RWPE2 (cell line): ENCODE measurements around the gene LDLRAD4.

Experiments
- ATAC-seq: fragments of 200-7000 bp; cut with Tn5 transposase; 3 replicates; pipeline ENCODE4 v1.9.1; 2021; ENCODE audit warnings: low read depth
- DNase-seq: peaks from one replicate; pipeline ENCODE4 v3.0.0-alpha.2; 2020; ENCODE audit warnings: low spot score
- H3K27ac ChIP-seq: fragments of 450-650 bp; 2 replicates; pipeline ENCODE4 v1.5.1; 2017; ENCODE audit warnings: mild to moderate bottlenecking; ENCODE audit not compliant: poor library complexity, severe bottlenecking
- H3K27me3 ChIP-seq: fragments of 250-450 bp; sonication (Bioruptor Pico); 2 replicates; pipeline ENCODE4 v1.5.1; 2021; ENCODE audit warnings: mild to moderate bottlenecking, moderate library complexity; ENCODE audit not compliant: insufficient read depth, poor library complexity, severe bottlenecking
- H3K36me3 ChIP-seq: fragments of 250-450 bp; sonication (Bioruptor Pico); 2 replicates; pipeline ENCODE4 v1.5.1; 2020; ENCODE audit warnings: low read depth, mild to moderate bottlenecking, moderate library complexity
- H3K4me1 ChIP-seq: fragments of 250-450 bp; sonication (Bioruptor Pico); 2 replicates; pipeline ENCODE4 v1.5.1; 2021; ENCODE audit warnings: mild to moderate bottlenecking, moderate library complexity; ENCODE audit not compliant: insufficient read depth, poor library complexity, severe bottlenecking
- H3K4me3 ChIP-seq: fragments of 250-450 bp; sonication (Bioruptor Pico); 2 replicates; pipeline ENCODE4 v1.5.1; 2021; ENCODE audit warnings: mild to moderate bottlenecking, moderate library complexity; ENCODE audit not compliant: severe bottlenecking
- H3K9me3 ChIP-seq: fragments of 250-450 bp; sonication (Bioruptor Pico); 2 replicates; pipeline ENCODE4 v1.5.1; 2021; ENCODE audit warnings: mild to moderate bottlenecking, moderate library complexity; ENCODE audit not compliant: severe bottlenecking
- TF ChIP-seq, protein P1 (sequence below): fragments of 450-650 bp; IDR thresholded peaks from one replicate; pipeline ENCODE4 v1.5.1; 2017; ENCODE audit warnings: mild to moderate bottlenecking, moderate library complexity; ENCODE audit not compliant: poor library complexity, severe bottlenecking

Gene LDLRAD4

DNA sequence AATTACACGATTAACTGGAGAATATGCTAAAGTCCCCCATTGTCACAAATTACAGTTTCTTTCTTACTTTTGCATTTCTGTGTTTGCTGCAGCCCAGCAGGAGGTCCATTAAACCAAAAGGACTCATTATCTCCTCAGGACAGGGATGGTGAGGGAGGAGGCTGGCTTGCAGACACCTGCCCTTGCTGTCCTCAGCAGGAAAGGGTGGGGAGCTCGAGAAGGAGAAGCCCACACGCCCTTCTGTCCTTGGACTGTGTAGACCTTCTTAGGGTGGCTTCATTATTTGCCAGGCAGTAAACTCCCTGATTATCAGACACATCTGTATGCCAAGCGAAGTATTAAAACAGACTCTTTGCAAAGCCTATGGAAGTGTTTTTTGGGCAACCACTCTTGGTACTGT lies 196.0 kb downstream of the LDLRAD4 start:
- Histone ChIP-seq H3K4me3 (no peak overlapping the region), H3K36me3 (no peaks in the 10 kb centered on the region), H3K9me3 (no peaks in the 10 kb centered on the region), H3K27ac (no peak overlapping the region), H3K27me3 (no peaks in the 10 kb centered on the region), H3K4me1 (no peaks in the 10 kb centered on the region)
- no peak for ATAC-seq
- no peak for DNase-seq
- TF ChIP-seq, protein P1, sequence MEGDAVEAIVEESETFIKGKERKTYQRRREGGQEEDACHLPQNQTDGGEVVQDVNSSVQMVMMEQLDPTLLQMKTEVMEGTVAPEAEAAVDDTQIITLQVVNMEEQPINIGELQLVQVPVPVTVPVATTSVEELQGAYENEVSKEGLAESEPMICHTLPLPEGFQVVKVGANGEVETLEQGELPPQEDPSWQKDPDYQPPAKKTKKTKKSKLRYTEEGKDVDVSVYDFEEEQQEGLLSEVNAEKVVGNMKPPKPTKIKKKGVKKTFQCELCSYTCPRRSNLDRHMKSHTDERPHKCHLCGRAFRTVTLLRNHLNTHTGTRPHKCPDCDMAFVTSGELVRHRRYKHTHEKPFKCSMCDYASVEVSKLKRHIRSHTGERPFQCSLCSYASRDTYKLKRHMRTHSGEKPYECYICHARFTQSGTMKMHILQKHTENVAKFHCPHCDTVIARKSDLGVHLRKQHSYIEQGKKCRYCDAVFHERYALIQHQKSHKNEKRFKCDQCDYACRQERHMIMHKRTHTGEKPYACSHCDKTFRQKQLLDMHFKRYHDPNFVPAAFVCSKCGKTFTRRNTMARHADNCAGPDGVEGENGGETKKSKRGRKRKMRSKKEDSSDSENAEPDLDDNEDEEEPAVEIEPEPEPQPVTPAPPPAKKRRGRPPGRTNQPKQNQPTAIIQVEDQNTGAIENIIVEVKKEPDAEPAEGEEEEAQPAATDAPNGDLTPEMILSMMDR = no peak

DNA sequence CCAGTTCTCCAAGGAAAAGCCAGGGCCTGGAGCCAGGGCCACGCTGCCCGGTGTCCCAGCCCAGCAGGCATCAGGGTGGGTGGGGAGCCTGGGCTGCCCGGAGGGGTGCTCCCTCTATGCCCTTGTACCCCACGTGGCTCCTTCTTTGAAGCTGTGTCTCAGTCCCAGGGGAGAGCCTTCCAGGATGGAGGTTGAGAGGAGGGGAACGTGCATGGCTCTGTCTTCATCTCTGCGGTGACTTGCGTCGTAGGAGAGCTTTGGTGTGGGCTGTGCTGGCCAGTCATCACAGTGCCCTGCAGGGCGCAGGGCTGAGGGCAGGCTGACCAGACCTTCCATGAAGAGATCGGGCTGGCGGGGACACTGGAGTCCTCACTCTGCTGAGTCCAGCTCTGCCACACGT lies 197.2 kb downstream of the LDLRAD4 start:
- ATAC-seq = no peak
- Histone ChIP-seq H3K9me3 (no peaks in the 10 kb centered on the region), H3K27ac (no peak overlapping the region), H3K4me3 (no peak overlapping the region), H3K27me3 (no peaks in the 10 kb centered on the region), H3K4me1 (no peaks in the 10 kb centered on the region), H3K36me3 (no peaks in the 10 kb centered on the region)
- no peak for DNase-seq
- TF ChIP-seq, protein P1 = no peak

DNA sequence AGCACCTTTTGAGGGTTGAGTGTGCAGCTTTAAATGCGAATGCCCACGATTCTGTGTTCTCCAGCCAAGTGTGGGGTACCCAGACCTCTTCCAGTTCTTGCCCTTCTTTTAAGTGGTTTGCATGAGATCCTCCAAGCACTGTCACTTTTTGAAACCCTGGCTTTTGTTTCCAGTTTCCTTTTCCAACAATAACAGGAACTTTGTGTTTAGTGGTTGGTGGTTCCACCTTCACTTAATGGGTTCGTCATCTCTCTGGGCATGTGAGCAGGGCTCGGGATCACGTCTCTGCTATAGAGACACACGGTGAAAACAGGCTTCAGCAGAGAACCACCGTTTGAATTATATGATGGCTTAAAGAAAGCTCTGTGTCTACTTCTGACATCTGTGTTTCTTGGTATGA lies 197.6 kb downstream of the LDLRAD4 start:
- DNase-seq (no peak), ATAC-seq (no peak)
- no peaks in the 10 kb centered on the region for H3K36me3 ChIP-seq
- TF ChIP-seq, protein P1 = no peak
- H3K4me1 ChIP-seq = no peaks in the 10 kb centered on the region
- no peak overlapping the region for H3K4me3 ChIP-seq
- H3K27ac ChIP-seq = no peak overlapping the region
- no peaks in the 10 kb centered on the region for H3K9me3 ChIP-seq
- no peaks in the 10 kb centered on the region for H3K27me3 ChIP-seq

DNA sequence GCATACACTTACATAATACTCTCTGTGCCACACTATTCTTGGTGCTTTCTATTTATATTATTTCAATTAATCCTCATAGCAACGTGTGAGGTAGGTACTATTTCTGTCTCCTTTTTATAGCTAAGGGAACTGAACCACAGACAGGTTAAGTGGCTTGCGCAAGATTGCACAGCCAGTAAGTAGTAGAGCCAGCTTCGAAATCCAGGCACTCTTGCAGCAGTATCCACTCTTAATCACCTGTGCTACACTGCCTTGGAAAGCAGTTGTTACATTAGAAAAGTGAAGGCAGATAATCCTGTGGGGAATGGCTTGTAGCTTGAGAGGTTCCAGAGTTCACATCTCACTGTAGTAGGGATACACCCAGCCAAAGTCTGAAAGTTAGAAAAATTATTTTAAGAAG lies 198.3 kb downstream of the LDLRAD4 start:
- TF ChIP-seq, protein P1 = no peak
- Histone ChIP-seq H3K4me3 (no peak overlapping the region), H3K9me3 (no peaks in the 10 kb centered on the region), H3K4me1 (no peaks in the 10 kb centered on the region), H3K36me3 (no peaks in the 10 kb centered on the region), H3K27ac (no peak overlapping the region), H3K27me3 (no peaks in the 10 kb centered on the region)
- no peak for DNase-seq
- no peak for ATAC-seq

DNA sequence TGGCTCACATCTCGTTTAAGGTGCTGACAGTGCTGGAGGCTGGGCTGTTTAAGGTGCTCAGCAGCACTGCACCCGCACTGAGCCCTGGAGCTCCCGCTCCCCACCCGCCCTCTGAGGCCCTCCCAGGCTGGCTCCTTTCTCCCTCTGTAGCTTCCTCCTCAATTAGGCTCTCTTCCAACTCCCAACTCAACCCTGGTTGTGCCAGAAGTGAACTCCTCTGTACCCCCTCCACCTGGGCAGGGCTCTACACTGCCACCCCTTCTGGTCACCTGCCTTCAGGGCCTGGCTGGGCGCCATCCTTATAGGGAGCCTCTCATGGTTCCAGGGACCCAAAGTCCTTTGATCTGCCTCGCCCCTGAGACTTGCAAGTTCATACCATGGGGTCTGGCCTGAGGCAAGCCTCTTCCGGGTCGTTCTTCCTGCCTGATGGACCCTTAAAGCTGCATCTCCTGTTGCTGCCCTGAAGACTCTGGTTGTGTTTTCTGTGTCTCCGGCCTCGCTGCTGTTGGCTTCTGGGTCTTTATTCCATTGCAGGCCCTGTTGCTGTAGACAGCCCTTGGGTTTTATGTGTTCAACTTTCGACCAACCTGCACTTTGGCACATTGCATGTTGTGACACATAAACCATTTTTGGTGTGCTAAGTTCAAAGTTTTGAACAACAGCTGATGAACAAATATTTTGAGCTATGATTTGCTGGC lies 199.6 kb downstream of the LDLRAD4 start:
- Histone ChIP-seq H3K27me3 (no peaks in the 10 kb centered on the region), H3K9me3 (no peaks in the 10 kb centered on the region), H3K36me3 (no peaks in the 10 kb centered on the region), H3K4me3 (no peak overlapping the region), H3K4me1 (no peaks in the 10 kb centered on the region), H3K27ac (no peak overlapping the region)
- TF ChIP-seq, protein P1 = no peak
- ATAC-seq (no peak), DNase-seq (no peak)
